ENCODE data around the gene CMTM6. TPM values are rescaled to one million over a fixed set of nuclear protein-coding genes. Genes with fewer than 3 reads are reported as not detected.
A peak's percentile ranks its signal among the peaks of the same experiment; 100 is the strongest.
"Not testable (repeated sequence)": the region's sequence is repeated elsewhere in the genome, so short reads cannot be mapped to it uniquely, and the experiment has no call there.

Gene CMTM6, protein sequence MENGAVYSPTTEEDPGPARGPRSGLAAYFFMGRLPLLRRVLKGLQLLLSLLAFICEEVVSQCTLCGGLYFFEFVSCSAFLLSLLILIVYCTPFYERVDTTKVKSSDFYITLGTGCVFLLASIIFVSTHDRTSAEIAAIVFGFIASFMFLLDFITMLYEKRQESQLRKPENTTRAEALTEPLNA
- total RNA-seq (2014; rRNA removed; shearing (Covaris generic)), result 48.2 and 53.9 TPM in 2 replicates

GRCh38 chr3:32502118-32502945 lies at the start of gene CMTM6:
TSS of gene CMTM6 (minus strand) at chr3:32502852. CDS start at chr3:32502745, 107 bp downstream.
- Histone ChIP-seq H3K4me3 (ENCODE audit: insufficient read depth, low read depth, low read length) (peak within 1 kb of the TSS; percentile 86), H3K27me3 (ENCODE audit: control insufficient read depth, insufficient read depth, low read length) (no peaks in the 10 kb centered on the region), H3K36me3 (replicated peaks; ENCODE audit: control insufficient read depth, insufficient read depth, low read length) (no peaks in the 10 kb centered on the region)
- peak; percentile 97 for DNase-seq

DNA sequence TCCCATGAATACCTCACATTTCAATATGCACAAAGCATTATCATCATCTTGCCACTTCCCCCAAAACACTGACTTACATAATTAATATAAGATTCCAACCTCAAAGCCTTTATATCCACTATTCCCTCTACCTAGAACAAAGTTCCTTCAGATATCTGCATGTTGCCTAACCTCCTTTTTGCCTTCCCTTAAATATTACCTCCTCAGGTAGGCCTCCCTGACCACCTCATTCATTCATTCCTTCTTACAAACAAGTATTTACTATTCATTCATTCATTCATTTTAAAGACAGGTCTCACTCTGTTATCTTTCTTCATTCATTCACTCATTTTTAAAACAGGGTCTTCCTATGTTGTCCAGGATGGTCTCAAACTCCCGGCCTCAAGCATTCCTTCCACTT lies 49.4 kb upstream of the CMTM6 start:
- H3K4me3 ChIP-seq (ENCODE audit: insufficient read depth, low read depth, low read length), result no peak overlapping the region
- no peak for DNase-seq
- H3K36me3 ChIP-seq (replicated peaks; ENCODE audit: control insufficient read depth, insufficient read depth, low read length), result no peaks in the 10 kb centered on the region
- H3K27me3 ChIP-seq (ENCODE audit: control insufficient read depth, insufficient read depth, low read length), result no peaks in the 10 kb centered on the region

GRCh38 chr3:32551496-32551895 lies 48.8 kb upstream of the CMTM6 start:
- no peaks in the 10 kb centered on the region for H3K36me3 ChIP-seq (replicated peaks; ENCODE audit: control insufficient read depth, insufficient read depth, low read length)
- no peak overlapping the region for H3K4me3 ChIP-seq (ENCODE audit: insufficient read depth, low read depth, low read length)
- no peaks in the 10 kb centered on the region for H3K27me3 ChIP-seq (ENCODE audit: control insufficient read depth, insufficient read depth, low read length)
- no peak for DNase-seq

DNA sequence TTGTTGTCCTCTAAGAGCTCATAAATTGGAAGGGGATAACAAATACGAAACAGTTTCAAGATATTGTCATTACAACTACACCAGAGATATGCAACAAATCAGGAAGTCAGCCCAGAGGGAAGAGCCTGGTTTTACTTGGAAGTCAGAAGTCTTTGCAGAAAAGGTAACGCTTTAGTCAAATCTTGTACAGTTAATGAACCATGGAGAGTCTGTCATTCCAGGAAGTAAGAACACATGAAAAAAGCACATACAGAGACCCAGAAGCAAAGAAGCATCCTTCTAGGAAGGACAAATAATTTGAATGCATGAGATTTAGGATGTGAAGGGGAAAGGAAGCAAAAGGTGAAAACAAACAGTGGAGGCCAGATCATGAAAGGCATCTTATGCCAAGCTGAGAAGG lies 48.4 kb upstream of the CMTM6 start:
- Histone ChIP-seq H3K36me3 (replicated peaks; ENCODE audit: control insufficient read depth, insufficient read depth, low read length) (no peaks in the 10 kb centered on the region), H3K27me3 (ENCODE audit: control insufficient read depth, insufficient read depth, low read length) (no peaks in the 10 kb centered on the region), H3K4me3 (ENCODE audit: insufficient read depth, low read depth, low read length) (no peak overlapping the region)
- DNase-seq, result no peak

- Histone ChIP-seq H3K4me3 (ENCODE audit: insufficient read depth, low read depth, low read length) (no peak overlapping the region), H3K36me3 (replicated peaks; ENCODE audit: control insufficient read depth, insufficient read depth, low read length) (no peaks in the 10 kb centered on the region), H3K27me3 (ENCODE audit: control insufficient read depth, insufficient read depth, low read length) (no peaks in the 10 kb centered on the region)
- no peak for DNase-seq
These were observed 42.7 kb upstream of the CMTM6 start for GRCh38 chr3:32545305-32545704.

DNA sequence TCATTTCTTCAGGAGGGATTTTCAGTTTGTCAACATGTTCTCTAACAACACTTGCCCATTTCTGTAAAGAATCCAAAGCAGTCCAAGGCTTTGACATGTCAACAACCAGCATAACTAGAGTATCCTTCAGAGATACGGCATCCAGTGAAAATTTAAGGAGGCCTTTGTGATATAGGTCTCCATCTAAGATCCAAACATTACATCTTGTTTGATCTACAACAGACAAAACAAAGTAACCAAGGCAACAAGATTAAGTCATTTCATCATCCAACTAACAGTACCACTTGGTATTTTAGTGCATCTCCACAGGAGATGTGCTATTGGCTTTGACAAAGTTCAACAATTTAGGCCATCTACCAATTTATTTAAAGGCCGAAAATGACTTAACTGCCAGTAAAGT lies 42.2 kb upstream of the CMTM6 start:
- H3K4me3 ChIP-seq (ENCODE audit: insufficient read depth, low read depth, low read length), result no peak overlapping the region

GRCh38 chr3:32542807-32543206 lies 40.2 kb upstream of the CMTM6 start:
- DNase-seq, result no peak
- Histone ChIP-seq H3K27me3 (ENCODE audit: control insufficient read depth, insufficient read depth, low read length) (no peaks in the 10 kb centered on the region), H3K4me3 (ENCODE audit: insufficient read depth, low read depth, low read length) (no peak overlapping the region), H3K36me3 (replicated peaks; ENCODE audit: control insufficient read depth, insufficient read depth, low read length) (no peaks in the 10 kb centered on the region; the same call in 1 of the 2 replicates)

More for the DNA sequence above, 42.2 kb upstream of the CMTM6 start:
- H3K27me3 ChIP-seq (ENCODE audit: control insufficient read depth, insufficient read depth, low read length), result no peaks in the 10 kb centered on the region
- DNase-seq, result no peak
- H3K36me3 ChIP-seq (replicated peaks; ENCODE audit: control insufficient read depth, insufficient read depth, low read length), result no peaks in the 10 kb centered on the region

DNA sequence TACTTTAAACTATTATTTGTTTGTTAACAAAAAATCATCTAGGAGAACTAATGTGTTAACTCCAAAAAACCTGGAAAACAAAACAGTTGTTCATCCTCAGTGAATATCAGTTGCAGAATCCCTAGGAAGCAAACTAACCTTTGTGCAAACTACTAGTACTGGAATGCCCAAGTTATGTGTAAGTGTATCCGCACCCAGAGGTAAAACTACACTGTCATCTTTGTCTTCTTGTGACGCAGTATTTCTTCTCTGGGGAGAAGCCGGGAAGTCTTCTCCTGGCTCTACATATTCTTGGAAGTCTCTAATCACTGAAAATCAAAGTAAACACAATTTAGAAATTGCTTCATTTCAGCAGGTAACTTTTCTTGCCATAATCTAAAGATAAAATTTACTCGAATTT lies 38.2 kb upstream of the CMTM6 start:
- Histone ChIP-seq H3K27me3 (ENCODE audit: control insufficient read depth, insufficient read depth, low read length) (no peaks in the 10 kb centered on the region), H3K36me3 (replicated peaks; ENCODE audit: control insufficient read depth, insufficient read depth, low read length) (no peaks in the 10 kb centered on the region; the same call in 1 of the 2 replicates), H3K4me3 (ENCODE audit: insufficient read depth, low read depth, low read length) (no peak overlapping the region)
- no peak for DNase-seq

GRCh38 chr3:32532434-32532833 lies 29.8 kb upstream of the CMTM6 start:
- H3K36me3 ChIP-seq (replicated peaks; ENCODE audit: control insufficient read depth, insufficient read depth, low read length), result peaks cover 7% of the 10 kb centered on the region
- H3K4me3 ChIP-seq (ENCODE audit: insufficient read depth, low read depth, low read length), result no peak overlapping the region
- DNase-seq, result no peak
- no peaks in the 10 kb centered on the region for H3K27me3 ChIP-seq (ENCODE audit: control insufficient read depth, insufficient read depth, low read length)

GRCh38 chr3:32531010-32531647 lies 28.5 kb upstream of the CMTM6 start:
- no peak for DNase-seq
- Histone ChIP-seq H3K36me3 (replicated peaks; ENCODE audit: control insufficient read depth, insufficient read depth, low read length) (peaks cover 11% of the 10 kb centered on the region), H3K4me3 (ENCODE audit: insufficient read depth, low read depth, low read length) (no peak overlapping the region), H3K27me3 (ENCODE audit: control insufficient read depth, insufficient read depth, low read length) (no peaks in the 10 kb centered on the region)

GRCh38 chr3:32525720-32526119 lies 23.1 kb upstream of the CMTM6 start:
- DNase-seq, result no peak
- no peaks in the 10 kb centered on the region for H3K27me3 ChIP-seq (ENCODE audit: control insufficient read depth, insufficient read depth, low read length)
- no peak overlapping the region for H3K4me3 ChIP-seq (ENCODE audit: insufficient read depth, low read depth, low read length)
- peaks cover 10% of the 10 kb centered on the region for H3K36me3 ChIP-seq (replicated peaks; ENCODE audit: control insufficient read depth, insufficient read depth, low read length)

DNA sequence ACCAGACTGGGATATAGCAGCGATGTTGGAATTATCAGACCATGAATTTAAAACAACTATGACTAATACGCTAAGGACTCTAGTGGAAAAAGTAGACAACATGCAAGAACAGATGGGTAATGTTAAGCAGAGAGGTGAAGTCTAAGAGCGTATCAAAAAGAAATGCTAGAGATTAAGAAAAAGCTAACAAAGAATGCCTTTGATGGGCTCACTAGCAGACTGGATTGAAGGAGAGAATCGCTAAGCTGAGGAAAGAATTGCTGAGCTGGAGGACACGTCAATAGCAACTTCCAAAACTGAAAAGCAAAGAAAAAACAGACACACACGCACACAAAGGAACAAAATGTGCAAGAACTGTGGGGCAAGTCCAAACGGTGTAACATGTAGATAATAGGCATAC lies 20.0 kb upstream of the CMTM6 start:
- DNase-seq, result no peak
- no peak overlapping the region for H3K4me3 ChIP-seq (ENCODE audit: insufficient read depth, low read depth, low read length)
- peaks cover 4% of the 10 kb centered on the region for H3K36me3 ChIP-seq (replicated peaks; ENCODE audit: control insufficient read depth, insufficient read depth, low read length)
- no peaks in the 10 kb centered on the region for H3K27me3 ChIP-seq (ENCODE audit: control insufficient read depth, insufficient read depth, low read length)

DNA sequence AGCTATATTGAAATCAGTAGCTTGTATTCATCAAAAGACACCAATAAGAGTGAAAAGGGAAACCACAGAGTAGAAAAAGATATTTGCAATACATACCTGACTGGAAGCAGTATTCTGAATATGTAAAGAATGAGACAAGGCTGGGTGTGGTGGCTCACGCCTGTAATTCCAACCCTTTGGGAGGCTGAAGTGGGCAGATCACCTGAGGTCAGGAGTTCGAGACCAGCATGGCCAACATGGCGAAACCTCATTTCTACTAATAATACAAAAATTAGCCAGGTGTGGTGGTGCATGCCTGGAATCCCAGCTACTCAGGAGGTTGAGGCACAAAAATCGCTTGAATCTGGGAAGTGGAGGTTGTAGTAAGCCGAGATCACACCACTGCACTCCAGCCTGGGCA lies 16.3 kb upstream of the CMTM6 start:
- H3K36me3 ChIP-seq (replicated peaks; ENCODE audit: control insufficient read depth, insufficient read depth, low read length); DNase-seq; H3K27me3 ChIP-seq (ENCODE audit: control insufficient read depth, insufficient read depth, low read length); H3K4me3 ChIP-seq (ENCODE audit: insufficient read depth, low read depth, low read length): not testable (repeated sequence)

DNA sequence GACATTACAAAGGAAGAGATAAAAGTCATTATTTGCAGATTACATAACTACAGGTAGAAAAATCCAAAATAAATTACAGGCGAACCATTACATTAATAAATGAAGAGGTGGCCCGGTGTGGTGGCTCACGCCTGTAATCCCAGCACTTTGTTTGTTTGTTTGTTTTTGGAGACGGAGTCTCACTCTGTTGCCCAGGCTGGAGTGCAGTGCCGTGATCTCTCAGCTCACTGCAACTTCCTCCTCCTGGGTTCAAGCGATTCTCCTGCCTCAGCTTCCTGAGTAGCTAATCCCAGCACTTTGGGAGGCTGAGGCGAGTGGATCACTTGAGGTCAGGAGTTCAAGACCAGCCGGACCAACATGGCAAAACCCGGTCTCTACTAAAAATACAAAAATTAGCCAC lies 14.1 kb upstream of the CMTM6 start:
- not testable (repeated sequence) for H3K4me3 ChIP-seq (ENCODE audit: insufficient read depth, low read depth, low read length); H3K27me3 ChIP-seq (ENCODE audit: control insufficient read depth, insufficient read depth, low read length); DNase-seq; H3K36me3 ChIP-seq (replicated peaks; ENCODE audit: control insufficient read depth, insufficient read depth, low read length)

GRCh38 chr3:32511005-32511404 lies 8.4 kb upstream of the CMTM6 start:
- no peak for DNase-seq

More at GRCh38 chr3:32511005-32511404, 8.4 kb upstream of the CMTM6 start:
- Histone ChIP-seq H3K27me3 (ENCODE audit: control insufficient read depth, insufficient read depth, low read length) (no peaks in the 10 kb centered on the region), H3K4me3 (ENCODE audit: insufficient read depth, low read depth, low read length) (no peak overlapping the region), H3K36me3 (replicated peaks; ENCODE audit: control insufficient read depth, insufficient read depth, low read length) (no peaks in the 10 kb centered on the region)

All from H7 (cell line).